Glomerular endothelial cell (primary cell): ENCODE measurements around the gene ZNF735. TPM values are rescaled to one million over a fixed set of nuclear protein-coding genes. Genes with fewer than 3 reads are reported as not detected.

Experiments used
- total RNA-seq: library from RNA; depleted of rRNA; stranded (reverse); fragments of >200 nt; gene quantifications from 2 replicates; pipeline ENCODE4 v1.2.3, GENCODE V29; 2015

Gene ZNF735
- total RNA-seq, 1 donor from 2014 or later = not detected

Other genes with a start within 250 kb of the ZNF735 start
- gene ZNF722, start 208.4 kb upstream of the ZNF735 start, total RNA-seq = not detected in 2 replicates
- gene ZNF727, start 161.8 kb upstream of the ZNF735 start, total RNA-seq = not detected in 2 replicates
- gene ZNF679, start 21.3 kb downstream of the ZNF735 start, total RNA-seq = not detected in 2 replicates
- 4.5 and 6.9 TPM in 2 replicates for gene ZNF736, start 106.8 kb downstream of the ZNF735 start, total RNA-seq